ENCODE measurements around the gene ARFGEF3.

ARFGEF3 gene

GRCh38 chr6:138142806-138143205 is 18.9 kb upstream of the ARFGEF3 start:
- Histone ChIP-seq H2AFZ (ENCODE audit: low read depth, low read length) (no peak overlapping the region), H3K79me1 (replicated peaks; ENCODE audit: low read length, poor library complexity, severe bottlenecking) (no peaks in the 10 kb centered on the region), H2AK5ac (ENCODE audit: low read length, severe bottlenecking) (no peak overlapping the region), H3K9ac (ENCODE audit: low read length) (no peak overlapping the region), H2BK15ac (ENCODE audit: low read depth, poor library complexity, severe bottlenecking) (no peak overlapping the region), H3K4me2 (ENCODE audit: low read length, poor library complexity, severe bottlenecking) (no peak overlapping the region), H3K4me3 (ENCODE audit: insufficient read depth in 1 of 2, low read depth in 1 of 2, low read length in 2 of 2) (no peak overlapping the region), H3K9me3 (ENCODE audit: control insufficient read depth, low read length) (no peaks in the 10 kb centered on the region), H3K27ac (ENCODE audit: low read length, poor library complexity, severe bottlenecking) (no peak overlapping the region), H2BK5ac (ENCODE audit: low read depth, low read length, poor library complexity, severe bottlenecking) (no peak overlapping the region), H3K27me3 (ENCODE audit: control insufficient read depth in 1 of 2, insufficient read depth in 1 of 2, low read length in 2 of 2) (peaks cover 0 to 6% of the 10 kb centered on the region in 2 experiments), H3K4ac (ENCODE audit: low read depth in 1 of 2, low read length in 2 of 2) (no peak overlapping the region), H3K4me1 (ENCODE audit: control insufficient read depth, insufficient read depth, low read depth, low read length) (no peaks in the 10 kb centered on the region), H4K8ac (ENCODE audit: low read length) (no peak overlapping the region), H3K14ac (ENCODE audit: low read length in 2 of 2) (no peak overlapping the region), H3K36me3 (ENCODE audit: control insufficient read depth in 1 of 2, insufficient read depth in 2 of 2, low read depth in 1 of 2, low read length in 2 of 2) (no peaks in the 10 kb centered on the region), H4K91ac (ENCODE audit: low read length) (no peak overlapping the region), H2BK12ac (ENCODE audit: low read length in 2 of 2) (no peak overlapping the region), H2BK120ac (ENCODE audit: low read depth, low read length) (no peak overlapping the region), H3K18ac (ENCODE audit: low read depth in 1 of 2, low read length in 2 of 2) (no peak overlapping the region), H3K23ac (ENCODE audit: low read length in 2 of 2) (no peak overlapping the region)
- 83% methylated on average over 2 of the region's 4 CpGs for WGBS
- DNase-seq, result no peak

GRCh38 chr6:138145402-138145801 is 16.3 kb upstream of the ARFGEF3 start:
- no peak overlapping the region for H3K9ac ChIP-seq (ENCODE audit: low read length)
- DNase-seq, result no peak
- no peak overlapping the region for H2BK5ac ChIP-seq (ENCODE audit: low read depth, low read length, poor library complexity, severe bottlenecking)
- no peak overlapping the region for H3K18ac ChIP-seq (ENCODE audit: low read depth in 1 of 2, low read length in 2 of 2)
- no peak overlapping the region for H3K4me3 ChIP-seq (ENCODE audit: insufficient read depth in 1 of 2, low read depth in 1 of 2, low read length in 2 of 2)
- WGBS, result 100% methylated on average over 3 of the region's 3 CpGs
- no peak overlapping the region for H3K4me2 ChIP-seq (ENCODE audit: low read length, poor library complexity, severe bottlenecking)
- H3K4ac ChIP-seq (ENCODE audit: low read depth in 1 of 2, low read length in 2 of 2), result no peak overlapping the region
- no peak overlapping the region for H2BK12ac ChIP-seq (ENCODE audit: low read length in 2 of 2)
- no peaks in the 10 kb centered on the region for H3K9me3 ChIP-seq (ENCODE audit: control insufficient read depth, low read length)
- no peaks in the 10 kb centered on the region for H3K36me3 ChIP-seq (ENCODE audit: control insufficient read depth in 1 of 2, insufficient read depth in 2 of 2, low read depth in 1 of 2, low read length in 2 of 2)
- no peak overlapping the region for H2AK5ac ChIP-seq (ENCODE audit: low read length, severe bottlenecking)
- no peak overlapping the region for H2BK15ac ChIP-seq (ENCODE audit: low read depth, poor library complexity, severe bottlenecking)
- no peak overlapping the region for H3K14ac ChIP-seq (ENCODE audit: low read length in 2 of 2)
- H3K23ac ChIP-seq (ENCODE audit: low read length in 2 of 2), result no peak overlapping the region
- no peaks in the 10 kb centered on the region for H3K79me1 ChIP-seq (replicated peaks; ENCODE audit: low read length, poor library complexity, severe bottlenecking)
- H3K4me1 ChIP-seq (ENCODE audit: control insufficient read depth, insufficient read depth, low read depth, low read length), result no peaks in the 10 kb centered on the region
- H2BK120ac ChIP-seq (ENCODE audit: low read depth, low read length), result no peak overlapping the region
- H3K27ac ChIP-seq (ENCODE audit: low read length, poor library complexity, severe bottlenecking), result no peak overlapping the region
- no peak overlapping the region for H4K91ac ChIP-seq (ENCODE audit: low read length)
- no peak overlapping the region for H2AFZ ChIP-seq (ENCODE audit: low read depth, low read length)
- no peaks in the 10 kb centered on the region for H3K27me3 ChIP-seq (ENCODE audit: control insufficient read depth in 1 of 2, insufficient read depth in 1 of 2, low read length in 2 of 2)
- H4K8ac ChIP-seq (ENCODE audit: low read length), result no peak overlapping the region

- Histone ChIP-seq H3K14ac (ENCODE audit: low read length in 2 of 2) (no peak overlapping the region), H3K9me3 (ENCODE audit: control insufficient read depth, low read length) (no peaks in the 10 kb centered on the region), H2BK15ac (ENCODE audit: low read depth, poor library complexity, severe bottlenecking) (no peak overlapping the region), H3K27me3 (ENCODE audit: control insufficient read depth in 1 of 2, insufficient read depth in 1 of 2, low read length in 2 of 2) (no peaks in the 10 kb centered on the region), H2AK5ac (ENCODE audit: low read length, severe bottlenecking) (no peak overlapping the region), H3K23ac (ENCODE audit: low read length in 2 of 2) (no peak overlapping the region), H2BK5ac (ENCODE audit: low read depth, low read length, poor library complexity, severe bottlenecking) (no peak overlapping the region), H3K4me2 (ENCODE audit: low read length, poor library complexity, severe bottlenecking) (no peak overlapping the region), H3K27ac (ENCODE audit: low read length, poor library complexity, severe bottlenecking) (no peak overlapping the region), H3K4me3 (ENCODE audit: insufficient read depth in 1 of 2, low read depth in 1 of 2, low read length in 2 of 2) (no peak overlapping the region), H3K4me1 (ENCODE audit: control insufficient read depth, insufficient read depth, low read depth, low read length) (no peaks in the 10 kb centered on the region), H3K9ac (ENCODE audit: low read length) (no peak overlapping the region), H3K36me3 (ENCODE audit: control insufficient read depth in 1 of 2, insufficient read depth in 2 of 2, low read depth in 1 of 2, low read length in 2 of 2) (no peaks in the 10 kb centered on the region), H3K79me1 (replicated peaks; ENCODE audit: low read length, poor library complexity, severe bottlenecking) (no peaks in the 10 kb centered on the region), H2BK120ac (ENCODE audit: low read depth, low read length) (no peak overlapping the region), H4K91ac (ENCODE audit: low read length) (no peak overlapping the region), H3K18ac (ENCODE audit: low read depth in 1 of 2, low read length in 2 of 2) (no peak overlapping the region), H2BK12ac (ENCODE audit: low read length in 2 of 2) (no peak overlapping the region), H3K4ac (ENCODE audit: low read depth in 1 of 2, low read length in 2 of 2) (no peak overlapping the region), H4K8ac (ENCODE audit: low read length) (no peak overlapping the region), H2AFZ (ENCODE audit: low read depth, low read length) (no peak overlapping the region)
- WGBS, result 73% methylated on average over 5 of the region's 5 CpGs
- no peak for DNase-seq
These were observed 15.2 kb upstream of the ARFGEF3 start for GRCh38 chr6:138146544-138146943.

GRCh38 chr6:138155443-138155842 is 6.3 kb upstream of the ARFGEF3 start:
- Histone ChIP-seq H2BK15ac (ENCODE audit: low read depth, poor library complexity, severe bottlenecking) (no peak overlapping the region), H2AFZ (ENCODE audit: low read depth, low read length) (no peak overlapping the region), H3K27ac (ENCODE audit: low read length, poor library complexity, severe bottlenecking) (no peak overlapping the region), H3K18ac (ENCODE audit: low read depth in 1 of 2, low read length in 2 of 2) (no peak overlapping the region), H3K9ac (ENCODE audit: low read length) (no peak overlapping the region), H3K4me2 (ENCODE audit: low read length, poor library complexity, severe bottlenecking) (no peak overlapping the region), H2AK5ac (ENCODE audit: low read length, severe bottlenecking) (no peak overlapping the region), H3K4ac (ENCODE audit: low read depth in 1 of 2, low read length in 2 of 2) (no peak overlapping the region), H4K8ac (ENCODE audit: low read length) (no peak overlapping the region), H3K36me3 (ENCODE audit: control insufficient read depth in 1 of 2, insufficient read depth in 2 of 2, low read depth in 1 of 2, low read length in 2 of 2) (no peaks in the 10 kb centered on the region), H3K27me3 (ENCODE audit: control insufficient read depth in 1 of 2, insufficient read depth in 1 of 2, low read length in 2 of 2) (peaks cover 10 to 40% of the 10 kb centered on the region in 2 experiments), H3K4me3 (ENCODE audit: insufficient read depth in 1 of 2, low read depth in 1 of 2, low read length in 2 of 2) (no peak overlapping the region), H3K14ac (ENCODE audit: low read length in 2 of 2) (no peak overlapping the region), H2BK120ac (ENCODE audit: low read depth, low read length) (no peak overlapping the region), H2BK12ac (ENCODE audit: low read length in 2 of 2) (no peak overlapping the region), H3K23ac (ENCODE audit: low read length in 2 of 2) (no peak overlapping the region), H2BK5ac (ENCODE audit: low read depth, low read length, poor library complexity, severe bottlenecking) (no peak overlapping the region), H3K9me3 (ENCODE audit: control insufficient read depth, low read length) (peaks cover 4% of the 10 kb centered on the region), H4K91ac (ENCODE audit: low read length) (no peak overlapping the region), H3K4me1 (ENCODE audit: control insufficient read depth, insufficient read depth, low read depth, low read length) (no peaks in the 10 kb centered on the region), H3K79me1 (replicated peaks; ENCODE audit: low read length, poor library complexity, severe bottlenecking) (no peaks in the 10 kb centered on the region)
- DNase-seq, result no peak
- 75% methylated on average over 1 of the region's 1 CpG for WGBS
